Measurements from ENCODE around the gene NEURL3. TPM values are rescaled to one million over a fixed set of nuclear protein-coding genes. Genes with fewer than 3 reads are reported as not detected.

Gene NEURL3
- total and polyA plus RNA-seq, 2 of the 8 experiments (the other 6 are each of a cell fraction or from before 2014, with no cell fraction given): not detected

GRCh38 chr2:96527286-96528005 is 22.3 kb upstream of the NEURL3 start (continued):
- TF ChIP-seq KDM4A (IDR thresholded peaks at IDR 0.05; ENCODE audit: low read depth, low read length, severe bottlenecking) (peak; percentile 43), TAF7 (optimal IDR thresholded peaks at IDR 0.05; ENCODE audit: borderline replicate concordance, low read depth, low read length) (no peak), SP2 (IDR thresholded peaks at IDR 0.05; ENCODE audit: low read length) (no peak)

Measured in H1 (cell line).